Duodenal mucosa (tissue), 2 donors: ENCODE measurements around the gene BRPF3.
"Not testable (repeated sequence)": the region's sequence is repeated elsewhere in the genome, so short reads cannot be mapped to it uniquely, and the experiment has no call there.

Experiments
- H3K27ac ChIP-seq: one replicate; pipeline ENCODE4 v1.7.0; 2013; ENCODE audit warnings: low read depth, low read length
- H3K27me3 ChIP-seq, 2 donors: one replicate each; pipeline ENCODE4 v1.7.0; 2013; ENCODE audit warnings: low read length in 2 of 2, control low read depth in 1 of 2; ENCODE audit not compliant: insufficient read depth in 2 of 2, control insufficient read depth in 1 of 2
- H3K36me3 ChIP-seq, 2 donors: one replicate each; pipeline ENCODE4 v1.7.0; 2013; ENCODE audit warnings: low read length in 2 of 2, control low read depth in 1 of 2; ENCODE audit not compliant: insufficient read depth in 2 of 2, control insufficient read depth in 1 of 2
- H3K4me1 ChIP-seq, 2 donors: one replicate each; pipeline ENCODE4 v1.7.0; 2013; ENCODE audit warnings: low read length in 2 of 2, control low read depth in 1 of 2; ENCODE audit not compliant: insufficient read depth in 2 of 2, control insufficient read depth in 1 of 2
- H3K4me3 ChIP-seq, 2 donors: one replicate each; pipeline ENCODE4 v1.7.0; 2013; ENCODE audit warnings: low read length in 2 of 2, low read depth in 1 of 2
- H3K9ac ChIP-seq, 2 donors: one replicate each; pipeline ENCODE4 v1.7.0; 2013; ENCODE audit warnings: low read length in 2 of 2, low read depth in 1 of 2
- H3K9me3 ChIP-seq, 2 donors: one replicate each; pipeline ENCODE4 v1.7.0; 2013; ENCODE audit warnings: low read length in 2 of 2, control low read depth in 1 of 2; ENCODE audit not compliant: control insufficient read depth in 1 of 2

The BRPF3 gene

DNA sequence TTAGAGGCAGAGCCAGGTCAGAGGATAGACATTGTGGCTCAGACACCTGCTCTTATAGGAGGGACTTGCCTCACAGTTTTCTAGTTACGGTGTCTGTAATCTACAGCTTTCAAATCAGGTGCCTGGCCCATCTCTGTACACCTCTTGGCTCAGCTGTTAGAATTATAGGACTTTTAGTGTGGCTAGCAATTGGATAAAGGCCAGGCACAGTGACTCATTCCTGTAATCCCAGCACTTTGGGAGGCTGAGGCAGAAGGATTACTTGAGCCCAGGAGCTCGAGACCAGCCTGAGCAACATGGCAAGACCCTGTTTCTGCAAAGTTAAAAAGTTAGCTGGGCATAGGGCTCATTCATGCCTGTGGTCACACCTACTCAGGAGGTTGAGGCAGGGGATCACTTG is 20.0 kb downstream of the BRPF3 start:
- Histone ChIP-seq H3K27me3 (no peaks in the 10 kb centered on the region), H3K4me3 (no peak overlapping the region), H3K36me3 (peaks cover 48 to 73% of the 10 kb centered on the region in 2 donors), H3K4me1 (peaks cover 29 to 34% of the 10 kb centered on the region in 2 donors), H3K27ac (no peak overlapping the region), H3K9ac (no peak overlapping the region), H3K9me3 (no peaks in the 10 kb centered on the region)

DNA sequence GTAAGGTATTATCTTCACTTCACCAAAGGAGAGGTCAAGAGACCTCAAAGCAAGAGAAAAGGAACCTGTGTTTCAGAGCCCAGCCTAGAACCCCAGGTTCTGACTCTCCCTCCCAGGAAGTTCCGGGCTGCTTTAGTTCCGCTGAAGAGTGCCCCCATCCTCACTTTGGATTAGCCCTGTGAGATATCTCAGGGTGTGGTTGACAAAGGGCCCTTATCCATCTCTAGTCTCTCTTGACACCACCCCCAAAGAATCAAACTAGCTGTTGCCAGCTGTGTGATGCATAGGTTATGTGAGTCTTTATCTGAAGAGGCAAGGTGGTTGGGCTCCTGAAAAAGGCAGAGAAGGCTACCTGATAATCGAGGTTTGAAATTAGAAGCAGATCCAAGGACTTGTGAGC is 20.6 kb downstream of the BRPF3 start:
- Histone ChIP-seq H3K27me3 (no peaks in the 10 kb centered on the region), H3K27ac (no peak overlapping the region), H3K9me3 (no peaks in the 10 kb centered on the region), H3K36me3 (peaks cover 51 to 72% of the 10 kb centered on the region in 2 donors), H3K4me1 (peaks cover 29 to 34% of the 10 kb centered on the region in 2 donors), H3K4me3 (no peak overlapping the region), H3K9ac (no peak overlapping the region)

DNA sequence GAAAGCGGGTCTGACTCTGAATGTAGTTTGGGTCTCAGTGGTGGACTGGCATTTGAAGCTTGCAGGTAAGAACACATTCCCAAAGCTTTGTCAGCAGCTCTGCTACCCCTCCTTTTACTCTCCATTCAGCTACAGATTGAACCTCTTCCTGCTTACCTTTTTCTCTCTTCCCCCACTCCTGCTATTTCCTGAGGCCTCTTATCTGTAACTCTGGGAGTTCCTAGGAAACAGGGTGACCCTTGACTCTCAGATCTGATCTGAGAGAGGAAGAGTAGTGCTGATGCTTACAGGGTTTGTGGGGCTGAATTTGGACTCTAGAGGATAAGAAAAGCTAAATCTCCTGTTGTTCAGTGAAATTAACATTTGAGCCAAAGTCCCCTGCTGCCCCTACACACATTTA is 21.4 kb downstream of the BRPF3 start:
- no peaks in the 10 kb centered on the region for H3K9me3 ChIP-seq
- H3K9ac ChIP-seq = no peak overlapping the region
- H3K27ac ChIP-seq = no peak overlapping the region
- no peak overlapping the region for H3K4me3 ChIP-seq
- peaks cover 55 to 75% of the 10 kb centered on the region in 2 donors for H3K36me3 ChIP-seq
- no peaks in the 10 kb centered on the region for H3K27me3 ChIP-seq
- peaks cover 29 to 34% of the 10 kb centered on the region in 2 donors for H3K4me1 ChIP-seq

DNA sequence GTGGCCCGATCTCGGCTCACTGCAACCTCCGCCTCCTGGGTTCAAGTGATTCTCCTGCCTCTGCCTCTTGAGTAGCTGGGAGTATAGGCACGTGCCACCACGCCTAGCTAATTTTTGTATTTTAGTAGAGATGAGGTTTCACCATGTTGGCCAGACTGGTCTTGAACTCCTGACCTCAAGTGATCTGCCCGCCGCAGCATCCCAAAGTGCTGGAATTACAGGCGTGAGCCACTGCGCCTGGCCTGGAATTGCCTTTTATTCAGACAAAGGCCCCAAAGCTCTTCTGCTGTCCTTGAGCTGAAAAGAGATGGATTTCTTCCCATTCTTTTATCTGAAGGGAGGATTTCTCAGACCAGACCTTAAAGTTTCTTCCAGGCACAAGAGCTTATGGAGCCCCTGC is 22.0 kb downstream of the BRPF3 start:
- H3K27ac ChIP-seq, H3K9me3 ChIP-seq, H3K27me3 ChIP-seq, H3K4me3 ChIP-seq, H3K9ac ChIP-seq: not testable (repeated sequence)
- Histone ChIP-seq H3K4me1 (peaks cover 29 to 34% of the 10 kb centered on the region in 2 donors), H3K36me3 (peaks cover 55 to 74% of the 10 kb centered on the region in 2 donors)

DNA sequence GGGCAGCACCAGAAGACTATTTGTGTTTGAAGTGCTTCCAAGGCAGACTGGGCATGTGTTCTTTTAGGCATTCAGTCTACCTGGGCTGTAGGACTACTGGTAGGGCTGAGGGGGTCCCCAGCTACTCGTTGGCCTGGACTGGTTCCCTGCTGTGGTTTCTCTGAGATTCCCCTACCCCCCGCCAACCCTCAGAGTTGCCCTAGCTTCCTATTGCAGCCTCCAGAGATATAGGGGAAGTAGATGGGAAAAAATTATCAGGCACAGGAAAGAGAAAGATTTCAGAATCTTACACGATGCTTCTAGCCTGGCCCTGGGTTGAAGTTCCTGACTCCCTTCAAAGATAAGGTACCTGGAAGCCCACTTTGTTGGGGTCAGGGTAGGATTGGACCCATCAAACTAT is 22.5 kb downstream of the BRPF3 start:
- Histone ChIP-seq H3K36me3 (peaks cover 52 to 72% of the 10 kb centered on the region in 2 donors), H3K27ac (no peak overlapping the region), H3K27me3 (no peaks in the 10 kb centered on the region), H3K4me1 (peaks cover 29 to 34% of the 10 kb centered on the region in 2 donors), H3K9me3 (no peaks in the 10 kb centered on the region), H3K9ac (no peak overlapping the region), H3K4me3 (no peak overlapping the region)

DNA sequence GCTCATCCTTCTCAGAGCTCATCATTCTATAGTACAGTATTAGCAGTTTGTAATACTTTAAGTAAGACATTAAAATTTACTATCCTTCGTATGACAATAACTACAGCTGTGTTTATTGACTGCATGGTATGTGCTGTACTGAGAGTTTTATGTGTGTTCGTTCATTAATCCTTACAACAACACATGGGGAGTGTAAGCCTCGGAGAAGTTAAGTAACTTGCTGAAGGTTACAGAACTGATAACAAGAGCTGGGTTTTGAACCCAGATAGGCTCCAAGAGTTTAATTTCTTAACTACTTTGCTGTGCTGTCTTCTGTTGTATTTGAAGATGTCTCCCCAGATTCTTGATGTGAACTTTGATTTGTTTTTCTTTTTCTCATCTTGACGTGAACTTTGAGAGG is 23.7 kb downstream of the BRPF3 start:
- Histone ChIP-seq H3K27ac (no peak overlapping the region), H3K9me3 (no peaks in the 10 kb centered on the region), H3K4me3 (no peak overlapping the region), H3K4me1 (peaks cover 29 to 34% of the 10 kb centered on the region in 2 donors), H3K9ac (no peak overlapping the region), H3K27me3 (no peaks in the 10 kb centered on the region), H3K36me3 (peaks cover 48 to 75% of the 10 kb centered on the region in 2 donors)

DNA sequence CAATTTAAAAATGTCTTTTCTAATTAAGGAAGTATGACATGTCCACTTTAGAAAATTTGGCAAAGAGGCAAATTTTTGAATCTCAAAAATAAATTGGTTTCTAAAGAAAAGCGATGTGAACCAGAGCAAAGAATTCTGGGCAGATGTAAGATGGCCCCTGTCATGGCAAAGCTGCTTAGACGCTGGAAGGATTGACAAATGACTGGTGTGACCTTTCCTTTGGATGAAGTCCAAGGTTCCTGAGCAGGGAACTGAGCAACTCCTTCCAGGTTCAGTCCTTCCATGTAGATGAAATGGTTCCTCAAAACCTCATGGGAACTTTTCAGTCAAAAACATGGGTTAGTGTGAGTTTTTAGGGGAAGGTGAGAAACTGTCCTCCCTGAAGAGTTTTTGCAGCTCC is 25.1 kb downstream of the BRPF3 start:
- Histone ChIP-seq H3K36me3 (peaks cover 38 to 65% of the 10 kb centered on the region in 2 donors), H3K4me3 (no peak overlapping the region), H3K9me3 (no peaks in the 10 kb centered on the region), H3K27ac (no peak overlapping the region), H3K27me3 (no peaks in the 10 kb centered on the region), H3K4me1 (peaks cover 25 to 32% of the 10 kb centered on the region in 2 donors), H3K9ac (no peak overlapping the region)

DNA sequence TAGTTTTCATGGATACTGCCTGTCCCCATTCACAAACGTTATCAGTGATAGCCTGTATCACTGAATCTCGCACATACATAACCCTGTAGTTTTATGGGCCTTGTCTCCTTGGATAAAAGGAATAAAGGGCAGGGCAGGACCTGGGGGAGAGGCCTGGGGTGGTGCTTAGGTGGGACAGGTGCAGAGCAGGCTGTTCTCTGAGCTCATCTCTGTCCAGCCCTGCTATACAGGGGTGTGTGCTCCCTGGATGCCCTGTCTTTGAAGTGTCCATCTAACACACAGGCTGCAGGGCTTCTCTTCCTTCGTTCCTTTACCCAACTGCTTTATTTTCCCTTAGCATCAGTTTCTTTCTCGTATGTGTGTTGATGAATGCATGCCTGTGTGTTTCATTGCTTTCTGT is 26.4 kb downstream of the BRPF3 start:
- H3K4me3 ChIP-seq = no peak overlapping the region
- no peaks in the 10 kb centered on the region for H3K9me3 ChIP-seq
- H3K27me3 ChIP-seq = no peaks in the 10 kb centered on the region
- H3K4me1 ChIP-seq = peaks cover 21 to 32% of the 10 kb centered on the region in 2 donors
- H3K27ac ChIP-seq = no peak overlapping the region
- H3K36me3 ChIP-seq = peaks cover 31 to 56% of the 10 kb centered on the region in 2 donors
- H3K9ac ChIP-seq = no peak overlapping the region

DNA sequence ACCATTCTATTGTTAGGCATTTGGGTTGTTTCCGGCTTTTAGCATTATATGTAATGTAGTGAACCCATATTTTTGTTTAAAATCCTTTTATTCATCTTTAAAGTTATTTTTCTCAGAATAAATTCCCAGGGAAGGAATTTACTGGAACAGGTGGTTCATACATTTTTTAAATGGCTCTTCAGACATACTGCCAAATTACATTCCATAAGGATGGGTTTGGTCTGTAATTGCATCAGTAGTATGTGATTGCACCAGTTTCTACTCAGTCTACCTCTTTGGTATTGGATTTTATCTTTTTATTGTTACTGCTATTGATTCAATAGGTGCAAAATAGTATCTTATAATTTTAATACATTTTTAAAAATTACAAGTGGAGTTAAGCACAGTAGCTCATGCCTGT is 27.2 kb downstream of the BRPF3 start:
- Histone ChIP-seq H3K4me1 (peaks cover 24 to 36% of the 10 kb centered on the region in 2 donors), H3K9me3 (no peaks in the 10 kb centered on the region), H3K27ac (no peak overlapping the region), H3K27me3 (no peaks in the 10 kb centered on the region), H3K4me3 (no peak overlapping the region), H3K36me3 (peaks cover 30 to 59% of the 10 kb centered on the region in 2 donors), H3K9ac (no peak overlapping the region)

DNA sequence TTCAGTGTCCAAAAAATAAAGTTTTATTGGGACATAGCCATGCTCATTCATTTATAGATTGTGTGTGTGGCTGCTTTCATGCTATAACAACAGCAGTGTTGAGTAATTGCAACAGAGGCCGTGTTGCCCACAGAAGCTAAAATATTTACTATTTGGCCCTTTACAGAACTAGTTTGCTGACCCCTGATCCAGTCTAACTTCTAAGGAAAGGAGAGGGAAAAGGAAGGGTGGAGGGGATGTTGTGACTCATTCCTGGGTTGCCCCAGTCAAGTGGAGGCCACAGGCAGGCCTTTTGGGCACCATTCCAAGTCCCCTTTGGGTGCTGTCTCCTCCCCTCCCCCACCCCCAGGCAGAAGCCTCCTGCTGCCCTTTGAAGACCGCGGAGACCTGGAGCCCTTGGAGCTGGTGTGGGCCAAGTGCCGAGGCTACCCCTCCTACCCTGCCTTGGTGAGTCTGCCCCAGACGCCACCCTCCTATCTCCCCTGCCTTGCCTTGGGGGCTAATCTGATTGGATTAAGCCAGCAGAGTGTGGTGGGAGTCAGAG is 28.4 kb downstream of the BRPF3 start:
- H3K4me1 ChIP-seq = peaks cover 16 to 31% of the 10 kb centered on the region in 2 donors
- H3K9ac ChIP-seq = no peak overlapping the region
- no peak overlapping the region for H3K4me3 ChIP-seq
- H3K27ac ChIP-seq = no peak overlapping the region
- H3K36me3 ChIP-seq = peaks cover 23 to 59% of the 10 kb centered on the region in 2 donors
- H3K27me3 ChIP-seq = no peaks in the 10 kb centered on the region
- H3K9me3 ChIP-seq = no peaks in the 10 kb centered on the region
